Renal cortex interstitium (tissue), 15 donors: Measurements from ENCODE around the gene FEZF1. TPM values are rescaled to one million over a fixed set of nuclear protein-coding genes. Genes with fewer than 3 reads are reported as not detected.

Experiments
- DNase-seq, 11 donors: peaks; one replicate each; pipeline ENCODE4 v3.0.0-alpha.2; 2013; ENCODE audit warnings: low read depth in 9 of 11, low spot score in 4 of 11; ENCODE audit errors: extremely low read depth in 1 of 11
- long read RNA-seq, 16 experiments: transcript quantifications; one replicate each; lab custom pipeline, GENCODE V29; 2026
- polyA plus RNA-seq, 3 donors: library from polyadenylated mRNA; unstranded; fragments of 120-200 nt; gene quantifications; one replicate each; pipeline ENCODE4 v1.2.1, GENCODE V29; 2013; ENCODE audit not compliant: insufficient read length in 3 of 3

Gene FEZF1
- polyA plus RNA-seq = not detected
- long read RNA-seq, donor 1 = 0 reads
- long read RNA-seq, donor 2 = 0 reads
- long read RNA-seq, donor 3 = 0 reads
- long read RNA-seq, donor 4 = 0 reads
- long read RNA-seq, donor 5 = 0 reads
- long read RNA-seq, donor 6 = 0 reads
- long read RNA-seq, donor 7 = 0 reads
- long read RNA-seq, donor 8 = 0 reads
- long read RNA-seq, donor 9 = 0 reads
- long read RNA-seq, donor 10 = 0 reads
- long read RNA-seq, donor 11 = 0 reads
- long read RNA-seq, donor 12 = 0 reads
- long read RNA-seq, donor 13 = 0 reads
- long read RNA-seq, donor 14 = 0 reads
- long read RNA-seq, donor 15 = 0 reads
- long read RNA-seq, donor 16 = 0 reads

DNA sequence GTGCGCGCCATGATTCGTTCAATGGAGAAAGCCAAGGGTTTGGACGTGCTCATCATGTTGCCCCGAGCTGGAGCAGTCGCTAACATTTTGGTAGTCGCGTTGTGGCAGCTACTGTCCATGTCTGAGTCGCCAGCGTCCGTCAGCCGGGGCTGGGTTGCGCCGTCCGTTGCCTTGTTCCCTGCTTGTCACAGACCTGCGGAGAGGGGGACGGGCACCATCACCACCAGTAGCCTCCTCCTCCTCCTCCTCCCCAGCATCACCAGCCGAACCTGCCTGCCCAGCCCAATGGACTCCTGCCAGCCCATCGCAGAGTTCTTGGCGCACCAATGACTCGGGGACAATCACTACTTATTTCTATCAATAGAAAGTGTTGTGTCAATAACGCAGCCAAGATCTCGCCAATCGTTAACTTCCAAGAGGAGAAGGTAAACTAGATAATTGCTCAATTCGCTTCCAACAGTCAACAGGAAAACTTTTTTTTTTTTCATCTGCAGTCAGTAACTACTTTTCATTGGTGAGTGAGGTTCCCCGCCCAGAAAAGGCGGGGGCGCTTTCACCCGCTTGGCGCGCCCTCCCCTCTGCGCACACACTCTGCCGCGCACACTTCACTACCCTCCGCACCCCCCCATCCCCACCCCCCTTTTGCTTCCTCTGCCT is at the start of gene FEZF1:
FEZF1 (minus strand) TSS at position 432 of the 657 bp plus-strand sequence; CDS start at position 119, 313 bp downstream.
- no peak for DNase-seq

GRCh38 chr7:122352454-122352853 is 47.9 kb upstream of the FEZF1 start:
- no peak for DNase-seq

- no peak for DNase-seq
Measured at GRCh38 chr7:122350701-122351100, 46.2 kb upstream of the FEZF1 start.

DNA sequence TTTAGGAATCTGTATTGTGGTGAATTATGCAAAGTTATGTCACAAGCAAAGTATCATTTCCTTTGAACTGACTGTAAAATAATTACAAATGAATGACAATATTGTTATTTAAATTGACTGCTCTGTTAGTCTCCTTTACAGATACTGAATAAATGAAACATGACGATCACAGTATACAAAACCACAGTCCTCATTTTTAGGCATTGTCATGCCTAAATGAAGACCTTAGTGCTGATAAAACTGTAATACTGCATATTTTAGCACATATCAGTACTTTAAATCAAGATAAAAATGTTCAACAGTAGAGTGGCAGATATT is 39.7 kb upstream of the FEZF1 start:
- no peak for DNase-seq

DNA sequence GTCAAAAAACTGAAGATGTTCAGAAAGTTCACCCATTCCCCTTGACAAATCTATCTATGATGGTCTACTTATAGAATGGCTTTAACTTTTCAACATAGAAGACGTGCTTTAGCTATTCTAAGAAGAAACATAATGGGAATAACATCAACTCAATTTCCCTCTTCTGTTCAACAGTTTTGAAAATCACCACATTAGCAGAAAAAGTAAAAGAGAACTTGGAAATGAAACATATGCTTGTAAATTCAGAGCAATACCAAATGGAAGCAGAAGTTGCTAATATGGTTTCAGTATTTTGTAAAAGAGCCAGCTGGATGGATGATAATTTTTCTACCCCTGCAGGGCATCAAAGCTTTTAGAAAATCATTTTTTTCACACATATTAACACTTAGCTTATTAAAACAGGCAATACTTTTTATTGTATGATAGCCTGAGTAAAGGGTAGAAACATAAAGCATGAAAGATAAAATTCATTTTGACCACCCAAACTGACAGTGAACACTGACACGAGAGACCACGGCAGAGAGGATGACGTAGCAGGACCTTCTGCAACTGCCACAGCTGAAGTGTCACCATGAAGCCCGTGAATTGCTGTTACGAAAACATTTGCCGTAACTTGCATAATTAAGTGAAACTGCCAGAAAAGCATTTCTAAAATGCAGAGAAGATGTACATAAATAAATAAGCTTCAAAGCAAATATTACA is 39.2 kb upstream of the FEZF1 start:
- DNase-seq = no peak

- DNase-seq = no peak
Measured at GRCh38 chr7:122340427-122340826, 35.9 kb upstream of the FEZF1 start.

DNA sequence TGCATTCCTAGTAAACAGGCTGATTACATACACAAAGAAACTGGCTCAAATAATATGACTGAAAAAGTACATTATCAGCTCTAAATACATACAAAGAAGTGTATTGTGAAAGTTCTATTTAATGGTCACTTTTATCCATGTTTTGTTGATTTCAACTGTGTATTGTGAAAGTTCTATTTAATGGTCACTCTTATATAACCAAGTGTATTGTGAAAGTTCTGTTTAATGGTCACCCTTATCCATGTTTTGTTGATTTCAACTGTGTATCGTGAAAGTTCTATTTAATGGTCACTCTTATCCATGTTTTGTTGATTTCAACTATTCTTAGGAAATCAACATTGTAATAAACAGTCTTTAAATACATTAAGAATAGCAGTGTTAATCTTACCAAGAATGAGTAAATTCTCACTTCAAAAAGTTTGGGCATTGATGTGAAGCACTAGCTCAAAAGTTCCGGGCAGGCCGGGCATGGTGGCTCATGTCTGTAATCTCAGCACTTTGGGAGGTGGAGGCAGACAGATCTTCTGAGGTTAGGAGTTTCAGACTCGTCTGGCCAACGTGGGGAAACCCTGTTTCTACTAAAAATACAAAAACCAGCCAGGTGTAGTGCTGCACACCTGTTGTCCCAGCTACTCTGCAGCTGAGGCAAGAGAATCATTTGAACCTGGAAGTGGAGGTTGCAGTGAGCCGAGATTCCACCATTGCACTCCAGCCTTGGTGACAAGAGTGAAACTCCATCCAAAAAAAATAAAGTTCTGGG is 34.8 kb upstream of the FEZF1 start:
- no peak for DNase-seq

DNA sequence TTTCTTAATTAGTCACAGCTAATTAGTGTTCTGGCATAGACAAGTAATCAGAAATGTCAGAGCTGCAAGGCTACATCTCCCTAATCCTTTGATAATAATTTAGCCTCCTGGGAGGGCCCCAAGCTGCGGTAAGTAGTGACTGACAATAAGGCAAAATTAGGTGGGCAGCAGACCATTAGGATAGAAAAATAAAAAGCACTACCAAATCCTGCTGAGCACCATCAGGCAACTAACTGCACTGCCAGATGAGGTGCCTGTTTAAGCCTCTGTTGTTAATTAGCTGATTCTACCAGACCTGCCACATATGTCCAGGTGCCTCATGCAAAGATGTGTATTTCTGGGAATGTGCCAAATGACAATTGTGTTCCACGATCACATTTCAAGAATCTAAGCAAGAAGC is 32.5 kb upstream of the FEZF1 start:
- DNase-seq = no peak

DNA sequence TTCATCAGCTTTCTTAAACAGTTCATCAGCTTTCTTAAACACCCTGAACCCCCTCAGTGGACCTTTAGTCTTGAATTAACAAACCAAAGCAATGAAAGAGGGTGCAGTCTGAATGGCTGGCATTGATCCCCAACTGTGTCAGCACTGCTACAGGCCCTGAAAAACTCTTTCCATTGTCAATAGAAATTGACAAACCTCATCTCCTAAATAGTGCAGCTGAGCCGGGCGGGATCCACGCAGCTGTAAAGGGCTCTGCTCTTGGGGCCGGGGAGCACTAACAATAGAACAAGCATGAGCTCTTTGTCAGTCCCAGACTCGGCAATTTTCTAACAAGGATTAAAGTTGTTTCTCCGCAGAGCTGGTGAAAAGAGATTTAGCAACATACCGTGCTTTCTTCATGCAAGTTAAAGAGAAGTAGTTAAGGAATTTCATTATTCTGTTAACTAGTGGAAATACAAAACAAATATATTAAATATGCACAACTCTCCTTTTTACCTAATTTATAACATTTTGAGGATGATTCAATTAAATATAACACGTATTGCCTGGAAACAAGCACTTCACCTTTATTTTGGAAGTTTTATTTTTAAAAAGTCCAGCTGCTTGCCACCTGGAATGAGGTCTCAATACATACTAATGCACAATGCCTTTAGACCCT is 24.7 kb upstream of the FEZF1 start:
- no peak for DNase-seq

DNA sequence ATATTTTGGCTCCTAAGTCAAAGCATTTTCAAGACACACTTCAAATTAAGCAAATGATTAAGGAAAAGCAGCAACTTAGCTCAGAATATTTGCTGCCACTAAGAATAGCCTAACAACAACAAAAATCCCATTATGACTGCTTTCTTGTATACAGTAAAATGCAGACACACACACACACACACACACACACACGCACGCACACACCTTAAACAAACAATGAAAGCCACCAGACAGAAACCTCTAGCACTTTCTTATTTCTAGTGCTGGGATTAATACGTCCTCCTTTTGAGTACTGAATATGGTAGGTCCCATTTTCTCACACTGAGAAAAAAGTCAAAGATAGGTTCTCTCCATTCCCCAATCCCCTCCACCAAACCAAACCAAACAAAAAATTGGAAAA is 23.4 kb upstream of the FEZF1 start:
- DNase-seq = no peak

DNA sequence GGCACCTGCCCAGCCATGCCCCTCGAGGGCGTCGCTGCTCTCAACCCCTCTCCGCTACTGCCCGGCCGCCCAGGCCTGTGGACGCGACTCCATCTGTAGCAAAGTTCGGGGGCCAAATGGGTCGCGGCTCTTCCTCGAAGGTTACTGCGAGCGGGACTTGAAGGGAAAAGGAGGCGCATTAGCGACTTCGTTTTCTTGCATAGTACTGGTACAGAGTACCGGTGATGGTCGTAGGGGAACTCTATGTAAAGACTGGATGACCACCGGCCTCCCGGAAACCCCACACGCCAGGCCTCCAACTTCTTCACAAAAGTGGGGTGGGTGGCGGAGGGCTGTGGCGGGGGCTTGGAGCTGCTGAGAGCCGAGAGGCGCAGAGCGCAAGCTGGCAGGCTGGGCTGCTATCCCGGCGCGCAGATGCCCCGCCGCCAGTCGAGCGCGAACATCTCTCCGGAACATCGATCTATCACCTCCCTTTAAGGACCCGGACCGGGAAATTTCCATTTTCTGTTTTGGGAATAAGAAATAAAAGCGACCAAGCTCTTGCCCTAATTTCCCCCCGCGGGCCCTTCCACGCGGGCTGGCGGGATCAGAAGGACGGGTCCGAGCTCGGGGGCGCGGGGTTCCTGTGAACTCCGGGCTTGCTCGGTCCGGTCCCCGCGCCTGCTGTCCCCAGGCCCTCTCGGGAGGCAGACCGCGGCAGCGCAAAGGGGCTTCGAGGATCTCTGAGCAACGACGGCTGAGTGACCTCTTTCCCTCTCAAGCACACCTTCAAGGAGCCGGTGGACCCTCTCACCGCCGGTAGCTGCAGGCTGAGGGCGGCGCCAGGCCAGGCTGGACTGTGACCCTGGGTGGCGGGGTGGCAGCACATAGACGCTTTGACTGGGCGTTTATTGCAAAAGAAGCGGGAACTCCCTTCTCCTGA is 12.2 kb upstream of the FEZF1 start:
- DNase-seq = no peak

- no peak for DNase-seq
Measured at GRCh38 chr7:122315507-122316466, 11.2 kb upstream of the FEZF1 start.

GRCh38 chr7:122314284-122314683 is 9.7 kb upstream of the FEZF1 start:
- no peak for DNase-seq

DNA sequence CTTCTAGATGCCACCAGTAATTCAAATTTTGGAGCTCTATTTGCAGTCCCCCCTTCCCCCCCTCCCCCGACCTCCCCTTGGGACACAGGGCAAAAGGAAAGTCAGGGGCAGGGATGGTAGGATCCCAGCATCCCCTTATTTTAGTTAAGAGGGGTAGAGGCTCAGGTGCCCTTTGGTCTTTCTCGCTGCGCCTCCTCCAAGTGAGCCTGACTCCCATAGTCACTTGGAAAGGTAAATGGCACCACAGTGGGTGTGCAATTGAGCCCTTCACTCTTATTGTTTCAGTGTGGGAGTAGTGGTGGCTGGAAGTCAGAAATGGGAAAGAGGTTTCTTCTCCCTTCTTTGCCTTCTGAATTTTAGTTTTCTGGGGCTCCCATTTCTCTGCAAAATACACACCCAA is 8.2 kb upstream of the FEZF1 start:
- no peak for DNase-seq

DNA sequence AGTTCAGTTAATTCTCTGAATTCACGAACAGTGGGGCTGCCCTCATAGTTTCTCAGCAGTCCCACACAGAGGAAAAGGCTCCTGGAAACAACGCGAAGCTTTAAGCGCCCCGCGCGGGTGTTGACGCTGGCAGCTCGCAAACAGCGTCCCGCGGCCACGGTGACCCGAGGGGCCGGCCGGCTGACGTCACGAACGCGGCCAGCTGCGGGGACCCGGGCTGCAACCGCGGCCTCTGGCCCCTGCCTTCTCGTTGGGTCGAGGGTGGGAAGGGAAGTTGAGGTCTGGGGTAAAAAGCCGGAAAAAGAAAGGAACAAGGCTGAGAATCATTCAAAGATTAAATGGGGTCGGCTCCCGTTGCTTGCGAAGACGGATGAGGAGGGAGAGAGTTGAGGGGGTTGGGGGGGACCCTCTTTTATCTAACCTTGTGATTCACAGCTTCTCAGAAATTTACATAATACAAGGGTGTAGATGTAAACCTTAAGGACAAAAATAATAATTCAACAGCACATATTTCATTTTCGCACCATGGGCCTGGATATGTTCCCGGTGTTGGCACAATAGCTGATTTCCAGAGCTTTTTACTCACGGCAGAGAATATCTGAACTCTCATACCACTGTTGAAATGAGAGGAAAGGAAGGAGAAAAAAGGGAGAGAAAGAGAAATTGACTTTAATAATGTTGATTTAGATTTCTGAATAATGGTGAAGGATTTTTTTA is 7.3 kb upstream of the FEZF1 start:
- DNase-seq = peak in 1 of 11 donors; percentile 10

GRCh38 chr7:122311050-122311700 is 6.6 kb upstream of the FEZF1 start:
- DNase-seq = peak in 1 of 11 donors; percentile 13
